GM21576 (cell line): Measurements from ENCODE around the gene GP1BA.

Experiments
- ATAC-seq: cut with Tn5 transposase; IDR thresholded peaks from one replicate; pipeline ENCODE4 v1.9.1; 2021; ENCODE audit warnings: mild to moderate bottlenecking, moderate library complexity; ENCODE audit not compliant: unreplicated experiment

Gene GP1BA

GRCh38 chr17:4949321-4950074, 17.4 kb downstream of the GP1BA start:
- ATAC-seq: peak; percentile 26

GRCh38 chr17:4950075-4950745, 18.1 kb downstream of the GP1BA start:
- peak; percentile 2 for ATAC-seq

DNA sequence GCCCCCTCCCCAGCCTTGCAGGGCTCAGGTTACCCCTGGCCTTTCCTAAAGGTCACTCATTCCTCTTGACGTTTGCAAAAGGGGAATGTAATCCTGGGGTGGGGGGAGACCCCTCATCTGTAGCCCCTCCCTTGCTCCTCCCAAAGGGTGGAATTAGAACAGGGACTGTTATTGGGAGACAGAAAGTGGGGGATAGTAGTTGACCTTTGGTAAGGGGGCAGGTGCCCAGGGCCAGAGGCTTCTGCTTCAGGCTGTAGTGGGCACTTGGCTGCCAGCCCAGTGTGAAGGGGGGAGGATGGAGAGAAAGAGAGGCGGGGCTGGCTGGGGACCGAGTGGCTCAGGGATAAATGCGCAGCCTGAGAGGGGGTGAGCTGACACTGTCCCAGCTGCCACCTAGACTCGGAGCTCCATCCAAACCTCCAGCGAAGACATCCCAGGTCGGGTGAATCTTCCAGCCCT, 18.7 kb downstream of the GP1BA start, which contains the start of gene ENO3:
TSS of gene ENO3 (plus strand) at position 374 of the 459 bp plus-strand sequence. CDS start 711 bp downstream, outside the sequence.
- no peak for ATAC-seq

DNA sequence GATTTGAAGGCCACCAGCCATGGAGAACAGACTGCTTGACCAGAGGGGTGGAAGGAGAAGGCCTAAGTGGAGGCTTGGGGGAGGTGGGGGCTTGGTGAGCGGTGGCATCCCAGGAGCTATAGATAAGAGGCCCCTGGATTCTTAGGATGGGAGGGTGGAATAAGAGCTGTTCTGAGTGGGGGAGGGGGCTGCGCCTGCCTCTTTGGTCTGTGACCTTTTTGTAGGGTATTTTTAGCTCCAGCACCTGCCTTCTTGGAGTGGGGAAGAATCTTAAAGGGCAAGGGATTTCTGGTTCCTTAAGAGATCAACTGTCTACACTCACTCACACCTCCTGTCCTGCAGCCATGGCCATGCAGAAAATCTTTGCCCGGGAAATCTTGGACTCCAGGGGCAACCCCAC, 19.4 kb downstream of the GP1BA start:
- ATAC-seq: no peak

- ATAC-seq: no peak
Observed at GRCh38 chr17:4953451-4953961, 21.4 kb downstream of the GP1BA start.

DNA sequence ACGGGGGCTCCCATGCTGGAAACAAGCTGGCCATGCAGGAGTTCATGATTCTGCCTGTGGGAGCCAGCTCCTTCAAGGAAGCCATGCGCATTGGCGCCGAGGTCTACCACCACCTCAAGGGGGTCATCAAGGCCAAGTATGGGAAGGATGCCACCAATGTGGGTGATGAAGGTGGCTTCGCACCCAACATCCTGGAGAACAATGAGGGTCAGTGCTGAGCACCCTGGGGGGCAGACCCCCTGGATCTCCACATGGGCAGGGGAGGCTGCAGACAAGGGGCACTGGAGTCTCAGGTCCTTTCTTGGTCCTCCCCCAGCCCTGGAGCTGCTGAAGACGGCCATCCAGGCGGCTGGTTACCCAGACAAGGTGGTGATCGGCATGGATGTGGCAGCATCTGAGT, 23.0 kb downstream of the GP1BA start:
- ATAC-seq: no peak

DNA sequence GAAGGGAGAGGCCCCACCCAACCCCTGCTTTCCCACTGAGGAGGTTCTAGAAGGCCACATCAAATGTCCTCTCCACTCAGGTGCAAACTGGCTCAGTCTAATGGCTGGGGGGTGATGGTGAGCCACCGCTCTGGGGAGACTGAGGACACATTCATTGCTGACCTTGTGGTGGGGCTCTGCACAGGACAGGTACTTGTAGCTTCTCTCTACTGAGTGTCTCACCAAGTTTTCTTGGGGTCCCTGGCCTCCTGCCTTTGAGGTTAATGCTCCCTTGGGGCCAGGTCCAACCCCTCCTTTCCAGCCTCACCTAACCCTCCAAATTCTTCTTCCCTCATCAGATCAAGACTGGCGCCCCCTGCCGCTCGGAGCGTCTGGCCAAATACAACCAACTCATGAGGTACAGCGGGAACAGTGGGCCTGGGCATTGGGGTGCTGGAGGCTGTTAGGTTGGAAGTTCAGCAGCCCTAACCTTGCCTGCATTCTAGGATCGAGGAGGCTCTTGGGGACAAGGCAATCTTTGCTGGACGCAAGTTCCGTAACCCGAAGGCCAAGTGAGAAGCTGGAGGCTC, 24.5 kb downstream of the GP1BA start:
- no peak for ATAC-seq

- ATAC-seq: no peak
Observed at GRCh38 chr17:4958102-4958501, 26.0 kb downstream of the GP1BA start.

GRCh38 chr17:4959261-4959965, 27.3 kb downstream of the GP1BA start:
- ATAC-seq: no peak

DNA sequence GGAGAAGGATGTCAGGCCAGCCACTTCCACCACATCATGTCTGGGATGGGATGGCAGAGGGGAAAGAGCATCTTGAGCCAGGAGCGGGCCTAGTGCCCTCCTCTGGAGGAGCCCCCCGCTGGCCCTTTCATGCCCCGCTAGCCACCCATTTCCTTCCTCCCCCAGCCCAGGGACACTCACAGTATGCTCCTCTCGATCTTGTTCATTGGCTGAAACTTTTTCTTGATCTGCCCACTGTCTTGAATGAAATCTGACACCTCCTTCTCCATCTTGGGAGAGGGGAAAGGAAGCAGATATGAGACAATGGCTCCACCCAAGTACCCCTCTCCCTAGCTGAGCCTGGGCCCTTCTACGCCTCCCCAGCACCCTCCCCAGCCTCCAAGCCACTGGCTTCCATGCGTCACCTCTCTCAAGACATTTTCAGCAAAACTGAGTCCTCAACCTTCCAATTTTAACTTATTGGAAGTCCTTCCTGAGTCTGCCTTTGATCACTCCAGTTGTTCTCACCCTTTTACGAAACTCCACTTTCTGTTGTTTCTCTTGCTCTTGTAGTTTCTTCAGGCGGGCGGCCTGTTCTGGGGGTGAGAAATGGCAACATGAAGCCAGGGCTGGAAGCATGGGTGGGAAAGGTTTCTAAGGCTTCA, 28.3 kb downstream of the GP1BA start:
- no peak for ATAC-seq

- ATAC-seq: no peak
Observed at GRCh38 chr17:4965311-4965986, 33.4 kb downstream of the GP1BA start.

DNA sequence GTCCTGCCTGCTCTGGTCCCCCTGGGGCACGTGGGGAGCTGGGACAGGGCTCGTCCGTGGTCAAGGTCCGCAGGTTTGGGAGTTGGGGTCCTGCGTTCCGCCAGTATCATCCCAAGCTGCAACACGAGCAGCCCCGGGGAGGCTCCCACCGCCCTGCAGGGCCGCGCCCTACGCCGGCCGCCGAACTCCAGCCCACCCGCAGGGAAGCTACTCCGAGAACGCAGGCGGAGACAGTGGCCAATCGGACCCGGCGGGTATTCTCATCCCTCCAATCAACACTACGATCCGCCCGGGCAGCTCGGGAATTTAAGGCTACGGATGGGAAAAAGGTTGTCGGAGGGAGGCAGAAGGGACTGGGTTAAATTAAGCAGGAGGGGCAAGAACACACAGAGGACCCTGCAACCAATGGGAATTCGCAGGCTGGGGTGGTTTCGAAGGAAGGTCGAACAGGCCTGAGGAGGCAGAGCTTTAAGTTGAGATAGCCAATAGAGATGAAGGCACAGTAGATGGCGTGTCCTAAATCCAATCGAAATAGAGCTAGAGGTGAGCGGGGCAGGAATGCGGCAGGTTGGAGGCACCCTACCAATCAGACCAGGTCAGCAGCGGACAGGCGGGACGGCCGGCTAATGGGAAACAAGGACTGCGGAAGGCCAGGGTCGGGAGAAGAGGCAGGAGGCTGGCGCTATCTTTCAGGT, 34.9 kb downstream of the GP1BA start:
- peak; percentile 82 for ATAC-seq

DNA sequence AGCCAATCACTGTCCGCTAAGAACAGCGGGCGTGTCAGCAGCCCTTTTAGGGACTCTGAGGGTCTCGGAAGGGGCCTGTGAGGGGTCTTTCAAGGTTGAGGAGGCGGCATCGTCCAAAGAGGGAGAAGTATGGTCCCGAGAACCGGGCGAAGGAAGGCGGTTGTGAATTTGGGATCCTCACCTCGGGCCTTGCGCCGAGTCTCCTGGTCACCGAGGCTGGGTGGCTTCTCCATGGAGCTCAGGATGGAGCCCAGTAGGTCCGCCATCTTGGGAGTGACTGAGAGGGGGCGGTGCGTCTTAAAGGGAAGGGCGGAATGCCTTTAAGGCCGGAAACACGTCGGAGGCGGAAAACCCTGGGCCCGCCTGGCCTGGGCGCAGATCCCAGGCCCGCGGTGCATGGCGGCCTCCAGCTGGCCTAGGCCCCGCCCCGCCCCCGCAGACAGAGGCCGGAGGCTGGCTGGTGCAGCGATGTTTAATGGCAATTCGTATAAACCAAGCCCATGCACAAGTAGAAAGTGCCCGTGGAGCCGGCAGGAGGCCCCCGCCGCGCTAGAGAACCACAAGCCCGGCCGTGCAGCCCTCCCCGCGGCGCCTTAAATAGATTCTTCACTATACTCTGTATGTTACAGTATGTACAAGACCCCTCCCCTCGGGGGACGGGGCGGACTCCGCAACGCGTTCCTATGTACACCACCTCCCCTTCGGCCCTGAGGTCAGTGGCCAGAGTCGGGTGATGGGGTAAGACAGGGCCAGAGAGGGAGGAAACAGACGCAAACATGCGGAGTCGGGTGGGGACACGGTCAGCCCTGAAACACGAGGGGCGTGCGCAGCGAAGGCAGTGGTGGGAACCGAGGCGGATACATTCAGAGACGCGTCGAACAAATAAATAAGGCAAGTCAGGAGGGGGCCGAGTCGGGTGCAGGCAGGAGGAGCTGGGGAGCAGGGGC, 35.7 kb downstream of the GP1BA start, which contains the start of gene SPAG7:
TSS of gene SPAG7 (minus strand) at position 279 of the 947 bp plus-strand sequence. CDS start at position 266, 13 bp downstream.
- peak; percentile 50 for ATAC-seq

GRCh38 chr17:4968486-4969046, 36.5 kb downstream of the GP1BA start:
- ATAC-seq: no peak

DNA sequence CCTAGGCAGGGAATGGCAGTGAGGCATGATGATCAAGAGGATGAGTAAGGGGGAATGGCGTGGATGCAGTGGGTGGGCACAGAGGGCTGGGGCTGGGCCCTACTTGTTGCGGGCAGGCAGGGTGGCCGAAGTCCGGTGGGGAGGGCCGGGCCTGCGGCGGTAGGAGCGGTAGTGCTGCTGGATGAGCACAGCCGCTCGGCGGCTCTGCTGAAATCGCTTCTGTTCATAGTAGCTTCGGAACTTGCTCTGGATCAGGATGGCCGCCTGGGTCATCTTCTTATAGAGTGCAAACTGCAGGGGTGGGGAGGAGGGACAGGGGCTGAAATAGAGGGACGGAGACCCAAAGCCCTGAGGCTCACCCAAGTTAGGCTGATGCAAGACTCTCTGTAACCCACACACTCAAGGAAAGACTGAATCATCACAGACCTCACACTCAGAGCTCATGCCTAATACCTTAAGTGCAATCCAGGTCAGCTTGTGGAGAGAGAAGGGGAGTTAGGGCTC, 37.0 kb downstream of the GP1BA start:
- no peak for ATAC-seq

DNA sequence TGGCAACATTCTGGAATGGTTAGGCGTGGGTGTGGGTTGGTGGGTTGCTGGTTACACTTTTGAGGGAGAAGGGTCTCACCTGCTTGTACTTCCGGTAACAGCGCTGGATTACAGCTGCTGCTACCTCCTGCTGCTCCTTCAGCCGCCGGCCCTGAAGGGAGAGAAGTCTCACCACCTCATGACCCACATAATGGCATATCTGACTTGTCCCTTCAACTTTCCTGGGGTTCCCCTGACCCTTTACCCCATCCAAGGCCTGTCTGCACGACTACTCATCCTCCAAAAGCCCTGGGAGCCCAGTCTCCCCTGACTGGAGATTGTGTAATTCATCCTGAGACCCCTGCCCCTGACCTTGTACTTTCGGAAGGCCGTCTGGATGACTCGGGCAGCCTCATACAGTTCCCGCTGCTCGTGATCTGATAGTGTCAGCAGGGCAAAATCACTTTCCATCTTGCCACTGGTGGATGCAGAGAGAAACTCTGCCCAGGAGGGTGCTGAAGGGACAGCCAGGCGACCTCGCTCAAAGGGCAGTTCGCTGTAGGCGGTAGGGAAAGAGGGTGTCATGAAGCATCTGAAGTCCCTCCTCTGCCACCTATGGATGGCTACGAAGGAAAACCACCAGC, 37.6 kb downstream of the GP1BA start:
- no peak for ATAC-seq

DNA sequence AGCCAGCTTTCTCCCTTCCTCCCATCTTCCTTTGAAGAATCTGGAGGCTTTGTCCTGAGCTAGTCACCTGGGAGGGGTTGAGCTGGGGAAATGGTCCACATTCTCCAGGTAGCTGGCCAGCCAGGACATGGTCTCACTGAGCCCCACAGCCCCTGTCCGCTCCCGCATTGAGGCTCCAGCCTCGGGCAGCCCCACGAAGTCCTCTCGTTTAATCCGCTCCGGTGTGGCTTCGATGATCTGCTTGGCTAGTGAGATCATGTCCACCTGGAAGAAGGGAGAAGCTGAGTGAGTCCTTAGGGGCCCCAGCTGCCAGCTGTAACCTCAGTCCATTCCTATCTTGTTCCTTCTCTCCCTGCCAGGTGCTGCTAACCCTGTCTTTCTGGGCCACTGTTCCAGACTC, 38.2 kb downstream of the GP1BA start:
- no peak for ATAC-seq
